M059J (cell line): ENCODE data around the gene SAP30BP. TPM values are rescaled to one million over a fixed set of nuclear protein-coding genes. Genes with fewer than 3 reads are reported as not detected.
"Not testable (repeated sequence)": the region's sequence is repeated elsewhere in the genome, so short reads cannot be mapped to it uniquely, and the experiment has no call there.

ENCODE experiments used
- DNase-seq: peaks from one replicate; pipeline ENCODE4 v3.0.0-alpha.2; 2012; ENCODE audit warnings: low read depth
- total RNA-seq: library from RNA; depleted of rRNA; stranded (reverse); fragments of >200 nt; shearing (Covaris generic); gene quantifications from 2 replicates; pipeline ENCODE4 v1.2.3, GENCODE V29; 2014

Gene SAP30BP
- total RNA-seq, 1 experiment from 2014 or later = 79.3 TPM

GRCh38 chr17:75633486-75634375 lies 33.4 kb upstream of the SAP30BP start:
- peak; percentile 93 for DNase-seq

- DNase-seq = no peak
These were observed 32.8 kb upstream of the SAP30BP start for GRCh38 chr17:75634376-75634740.

DNA sequence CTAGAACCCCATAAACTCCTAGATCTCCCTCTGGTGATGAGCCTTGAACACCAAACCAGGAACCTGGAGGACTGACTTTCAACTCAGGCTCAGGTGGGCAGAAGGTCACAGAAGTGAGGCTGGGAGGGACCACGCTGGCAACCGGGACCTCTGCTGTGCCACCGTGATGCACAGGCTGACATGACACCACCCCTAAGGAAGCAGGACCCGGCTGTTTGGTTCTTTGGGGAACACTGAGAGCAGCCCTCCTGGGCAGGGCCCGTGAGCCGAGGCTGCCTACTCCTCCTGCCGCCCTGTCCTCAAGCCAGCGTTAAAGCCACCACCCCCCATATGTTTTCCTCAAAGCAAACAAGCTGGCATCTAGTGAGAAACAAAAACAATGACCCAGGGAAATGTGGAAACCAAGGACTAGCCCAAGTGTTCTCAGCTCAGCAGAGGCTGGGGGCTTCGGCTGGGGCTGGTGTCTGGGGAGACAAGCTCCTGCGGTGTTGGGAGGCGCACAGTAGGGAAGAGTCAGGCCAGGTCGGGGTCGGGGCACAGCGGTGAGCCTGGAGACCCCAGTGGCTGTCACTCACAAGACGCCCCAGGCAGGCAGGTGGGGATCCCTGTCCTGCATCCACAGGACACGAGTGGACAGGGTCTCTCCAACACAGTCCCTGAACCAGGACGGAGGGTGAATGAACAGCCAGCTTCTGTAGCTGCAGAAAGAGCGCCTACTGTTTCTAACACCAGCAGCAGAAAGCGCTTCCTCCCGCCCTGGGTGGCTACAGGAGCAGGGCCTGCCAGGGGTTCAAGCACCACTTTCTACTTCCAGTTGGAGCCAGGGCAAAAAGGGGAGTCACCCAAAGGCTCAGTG lies 32.2 kb upstream of the SAP30BP start:
- no peak for DNase-seq

GRCh38 chr17:75635610-75636202 lies 31.4 kb upstream of the SAP30BP start:
- no peak for DNase-seq

DNA sequence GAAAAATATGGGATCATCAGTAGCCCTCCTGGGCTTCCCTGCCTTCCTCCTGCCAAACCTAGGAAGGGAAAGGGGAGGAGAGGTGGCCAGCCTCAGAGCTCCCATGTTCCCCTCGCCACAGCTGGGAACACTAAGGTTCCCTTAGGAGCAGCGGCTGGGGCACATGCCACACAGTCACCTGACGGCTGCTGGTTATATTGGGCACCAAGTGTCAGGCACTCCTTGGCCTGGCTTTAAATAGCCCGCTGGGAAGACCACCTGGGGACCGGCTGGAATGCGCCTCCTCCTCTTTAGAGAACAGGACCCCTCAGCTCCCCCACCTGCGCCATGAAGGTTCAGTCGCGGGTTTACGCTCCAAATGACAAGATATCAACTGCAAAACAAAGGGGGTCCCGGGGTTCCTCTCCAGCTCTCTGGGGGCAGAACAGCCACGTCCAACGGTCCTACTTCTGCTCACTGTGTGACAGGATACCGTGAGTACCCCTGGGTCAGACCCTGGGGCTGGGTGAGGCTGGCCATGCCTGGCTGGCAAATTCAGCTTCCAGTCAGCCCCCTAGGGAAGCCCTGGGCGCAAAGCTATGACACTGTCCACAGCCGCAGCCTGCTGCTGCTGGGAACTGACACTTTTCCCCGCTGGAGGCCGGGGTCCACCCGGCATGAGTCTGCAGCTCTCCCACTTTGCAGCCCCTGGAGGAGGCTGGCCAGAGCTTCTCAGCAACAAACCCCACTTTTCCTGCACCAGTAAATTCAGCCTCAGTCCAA lies 30.6 kb upstream of the SAP30BP start:
- no peak for DNase-seq

DNA sequence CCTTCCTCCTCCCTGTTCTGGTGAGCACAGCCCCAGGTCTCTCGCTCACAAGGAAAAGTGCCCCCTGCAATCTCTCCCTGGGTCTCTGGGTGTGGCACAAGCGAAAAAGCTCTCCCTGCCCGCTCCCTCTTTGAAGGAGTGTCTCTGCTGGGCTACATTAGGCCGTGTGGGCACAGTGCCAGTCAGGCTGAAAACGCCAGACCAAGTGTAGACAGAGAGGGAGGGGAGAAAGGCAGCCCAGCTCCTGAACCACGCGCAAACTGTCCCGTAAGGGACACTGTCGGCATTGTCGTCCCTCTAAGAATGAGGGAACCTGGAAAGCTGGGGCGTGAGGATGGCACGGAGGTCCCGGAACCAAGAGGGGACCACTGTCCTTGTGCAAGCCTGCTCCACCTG lies 30.0 kb upstream of the SAP30BP start:
- no peak for DNase-seq

- no peak for DNase-seq
These were observed 29.6 kb upstream of the SAP30BP start for GRCh38 chr17:75637551-75637950.

GRCh38 chr17:75638039-75638438 lies 29.1 kb upstream of the SAP30BP start:
- not testable (repeated sequence) for DNase-seq

DNA sequence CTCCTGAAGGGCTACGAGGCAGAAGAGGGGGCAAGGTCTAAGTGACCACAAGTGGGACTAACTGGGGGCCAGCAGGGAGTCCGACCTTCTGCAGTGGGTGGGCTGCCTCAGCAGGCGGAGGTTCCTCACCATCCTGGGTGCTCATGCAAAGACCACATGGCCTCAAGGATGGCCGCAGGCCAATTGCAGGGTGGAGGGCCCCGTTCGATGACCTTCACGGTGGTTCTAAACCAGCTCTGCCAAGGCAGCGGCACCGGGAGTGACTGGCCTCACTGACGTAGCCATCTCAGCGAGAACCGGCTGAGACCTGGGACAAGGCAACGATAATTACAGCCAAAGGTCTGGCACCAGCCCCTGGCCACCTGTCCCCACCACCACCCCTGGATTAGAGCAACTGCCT lies 28.2 kb upstream of the SAP30BP start:
- no peak for DNase-seq

DNA sequence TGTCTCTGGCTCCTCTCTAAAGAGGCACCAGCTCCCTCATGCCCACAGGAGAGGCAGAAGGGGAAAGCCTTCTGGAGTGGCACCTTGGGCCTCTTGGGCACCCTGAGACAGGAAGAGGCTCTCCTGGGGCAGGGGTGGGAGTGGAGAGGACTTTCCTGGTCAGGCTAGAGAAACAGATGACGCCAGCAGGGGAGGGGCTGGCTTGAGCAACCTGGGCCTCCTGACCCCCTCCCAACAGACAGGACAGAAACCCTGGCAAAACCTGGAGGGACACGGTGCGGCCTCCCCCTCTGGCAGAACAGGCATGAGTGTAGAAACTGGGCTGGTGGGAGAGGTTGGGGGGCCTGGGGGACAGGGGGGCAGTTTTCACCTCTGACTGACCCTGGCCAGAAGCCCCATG lies 27.8 kb upstream of the SAP30BP start:
- DNase-seq = no peak

DNA sequence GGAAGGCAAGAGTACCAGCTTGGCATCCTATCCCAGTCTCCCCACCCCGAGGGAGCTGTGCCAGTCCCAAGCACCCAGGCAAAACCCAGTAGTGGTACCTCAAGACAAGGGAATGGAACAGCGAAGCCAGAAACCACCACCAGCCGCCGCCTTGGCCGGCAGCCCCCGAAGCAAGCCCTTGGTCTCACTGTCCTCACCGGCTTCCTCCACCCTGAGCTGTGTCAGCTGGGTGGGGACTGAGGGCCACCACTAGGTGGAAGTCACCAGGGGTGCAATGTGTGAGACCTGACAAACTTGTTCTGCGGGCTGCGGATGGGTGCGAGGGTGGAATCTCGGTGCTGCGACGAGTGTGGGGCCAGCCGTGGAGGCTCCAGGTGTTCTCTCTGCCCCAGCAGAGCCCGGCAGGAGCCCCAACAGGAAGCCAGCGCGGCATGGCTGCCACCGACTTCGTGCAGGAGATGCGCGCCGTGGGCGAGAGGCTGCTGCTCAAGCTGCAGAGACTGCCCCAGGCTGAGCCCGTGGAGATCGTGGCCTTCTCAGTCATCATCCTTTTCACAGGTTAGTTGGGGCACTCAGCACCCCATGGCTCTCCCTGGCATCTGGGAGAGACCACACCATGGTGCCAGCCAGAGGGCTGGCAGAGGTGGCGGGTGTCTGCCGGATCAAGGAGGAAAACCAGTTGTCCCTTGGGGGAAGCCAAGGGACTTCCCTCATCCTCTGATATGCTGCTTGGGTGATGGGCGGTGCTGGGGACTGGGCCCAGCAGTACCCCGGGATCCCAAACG lies 27.2 kb upstream of the SAP30BP start:
- DNase-seq = no peak

GRCh38 chr17:75640556-75641119 lies 26.5 kb upstream of the SAP30BP start:
- no peak for DNase-seq

DNA sequence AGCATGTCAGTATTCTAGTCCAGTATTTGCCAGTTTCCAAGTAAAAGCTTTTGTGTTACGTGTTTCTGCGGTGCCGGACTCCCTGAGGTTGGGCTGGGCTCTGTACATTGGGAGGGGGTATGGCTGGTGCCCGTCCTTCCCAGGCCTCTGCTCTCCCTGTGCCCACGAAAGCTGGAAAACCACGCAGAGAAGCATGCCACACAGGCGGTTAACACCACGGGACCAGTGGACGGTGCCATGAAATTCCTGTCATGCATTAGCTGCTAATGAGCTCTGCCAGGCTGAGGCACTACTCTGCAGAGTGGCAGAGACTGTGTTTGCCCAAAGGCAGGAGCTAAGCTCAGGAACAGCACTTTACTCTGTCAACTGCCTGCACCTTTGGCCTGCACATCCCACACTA lies 25.8 kb upstream of the SAP30BP start:
- no peak for DNase-seq

- DNase-seq = no peak
These were observed 24.9 kb upstream of the SAP30BP start for GRCh38 chr17:75642182-75642783.

GRCh38 chr17:75642784-75643642 lies 24.1 kb upstream of the SAP30BP start:
- no peak for DNase-seq

DNA sequence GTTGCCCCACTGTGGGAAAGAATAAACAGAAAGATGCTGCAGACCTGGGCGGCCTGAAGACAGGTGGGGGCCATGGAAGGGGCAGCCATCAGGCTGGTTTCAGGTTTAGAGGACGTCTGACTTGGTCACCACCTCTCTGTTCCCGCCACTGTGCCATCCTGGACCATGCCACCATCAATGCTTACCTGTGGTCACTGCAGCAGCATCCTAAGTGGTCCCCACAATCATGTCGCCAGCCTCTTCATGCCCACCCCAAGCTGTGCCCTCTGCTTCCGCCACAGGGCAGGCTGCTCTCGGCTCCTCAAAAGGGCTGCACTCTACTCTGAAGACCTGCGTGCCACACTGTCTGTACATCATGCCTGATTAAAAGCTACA lies 23.5 kb upstream of the SAP30BP start:
- DNase-seq = no peak

GRCh38 chr17:75645501-75645888 lies 21.6 kb upstream of the SAP30BP start:
- DNase-seq = peak; percentile 88

- DNase-seq = peak; percentile 84
These were observed 21.1 kb upstream of the SAP30BP start for GRCh38 chr17:75645889-75646637.

DNA sequence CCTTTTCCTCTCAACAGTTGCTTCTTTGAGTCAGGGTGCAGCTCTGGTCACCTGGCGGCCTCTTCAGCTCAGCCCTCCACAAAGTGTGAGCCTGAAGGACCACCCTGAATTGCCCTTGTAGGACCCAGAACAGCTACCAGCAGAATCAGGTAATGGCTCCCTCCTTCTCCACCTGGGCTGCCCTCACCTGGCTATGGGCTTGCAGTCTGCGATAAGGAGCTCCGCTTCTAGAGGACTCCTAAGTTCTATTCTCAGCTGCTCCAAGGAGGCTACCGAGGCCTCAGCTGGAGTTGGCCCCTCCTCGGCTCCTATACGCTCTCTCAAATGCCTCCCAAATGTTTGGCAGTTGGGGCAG lies 20.5 kb upstream of the SAP30BP start:
- DNase-seq = no peak
